ENCODE results near the gene CACNA1S.

Gene CACNA1S

DNA sequence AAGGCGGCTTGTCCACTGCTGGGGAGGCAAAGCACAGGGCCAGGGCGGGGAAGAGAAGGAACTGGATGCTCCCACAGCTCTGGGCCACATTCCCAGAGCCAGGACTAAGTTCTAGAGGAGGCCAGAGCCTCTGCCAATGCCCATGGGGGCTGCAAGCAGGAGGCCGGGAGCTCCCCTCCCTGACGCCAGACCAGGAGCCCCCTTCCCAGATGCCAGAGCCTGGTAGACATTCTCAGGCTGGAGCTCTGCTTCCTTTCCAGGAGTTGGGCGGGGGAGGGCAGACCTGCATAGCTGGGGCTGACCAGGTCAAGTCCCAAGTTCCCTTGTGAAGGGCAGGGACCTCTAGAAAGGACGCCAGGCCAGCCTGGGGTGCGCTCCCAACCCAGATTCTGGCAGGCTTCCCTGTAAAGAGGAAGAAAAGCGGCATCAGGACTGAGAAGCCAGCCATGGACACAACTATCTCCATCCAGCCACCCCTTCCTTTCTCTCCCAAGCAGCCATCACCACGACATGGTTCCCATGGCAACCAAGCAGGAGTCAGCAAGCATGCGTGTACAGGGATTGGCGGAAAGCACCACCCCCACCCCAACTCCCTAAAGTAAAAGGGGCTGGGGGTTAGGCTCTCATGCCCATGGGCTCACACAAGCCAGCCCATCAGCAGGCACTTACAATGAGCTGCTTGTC lies 102.1 kb downstream of the CACNA1S start:
- Mint-ChIP-seq H3K9me3 (no peaks in the 10 kb centered on the region), H3K36me3 (ENCODE audit: insufficient read depth) (peaks cover 14% of the 10 kb centered on the region), H3K27me3 (no peaks in the 10 kb centered on the region), H3K27ac (peak overlapping the region; percentile 60 to 72), H3K4me3 (no peak overlapping the region), H3K4me1 (ENCODE audit: low read depth in 2 of 2) (peaks cover 46 to 52% of the 10 kb centered on the region in 2 donors)
- ATAC-seq (replicated peaks) (no peak), DNase-seq (no peak)

DNA sequence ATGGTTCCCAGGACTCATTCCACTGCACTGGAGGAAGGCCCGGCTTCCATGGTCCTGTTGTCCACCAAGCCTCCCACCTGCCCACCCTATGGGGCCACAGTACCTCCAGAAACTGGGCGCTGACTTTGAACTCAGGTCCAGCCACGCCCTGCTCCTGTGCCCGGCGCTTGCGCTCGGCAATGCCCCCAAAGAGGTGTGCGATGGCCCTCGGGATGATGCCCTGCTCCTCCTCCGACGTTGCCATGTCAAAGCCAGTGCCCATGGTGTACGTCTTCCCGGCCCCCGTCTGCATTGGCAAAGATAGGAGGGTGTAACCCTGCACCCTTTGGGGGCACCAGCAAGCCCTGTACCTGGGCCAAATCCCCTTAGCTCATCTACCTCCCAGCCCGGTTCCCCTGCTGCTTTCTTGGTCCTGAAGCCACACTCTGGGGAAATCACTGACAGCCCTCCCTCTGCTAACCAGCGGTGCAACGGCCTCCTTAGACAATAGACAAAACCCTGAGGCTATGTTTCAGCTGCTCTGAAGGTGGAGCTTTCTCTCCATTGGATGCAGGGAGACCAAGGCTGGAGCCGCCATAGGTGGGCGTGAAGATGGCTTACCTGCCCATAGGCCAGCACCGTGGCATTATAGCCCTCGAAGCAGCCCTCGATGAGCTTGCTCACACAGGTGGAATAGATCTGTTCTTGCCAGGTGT lies 103.4 kb downstream of the CACNA1S start:
- H3K4me1 Mint-ChIP-seq (ENCODE audit: low read depth in 2 of 2) = peaks cover 40 to 43% of the 10 kb centered on the region in 2 donors
- H3K27ac Mint-ChIP-seq = peak overlapping the region; percentile 60 to 72
- no peaks in the 10 kb centered on the region for H3K9me3 Mint-ChIP-seq

DNA sequence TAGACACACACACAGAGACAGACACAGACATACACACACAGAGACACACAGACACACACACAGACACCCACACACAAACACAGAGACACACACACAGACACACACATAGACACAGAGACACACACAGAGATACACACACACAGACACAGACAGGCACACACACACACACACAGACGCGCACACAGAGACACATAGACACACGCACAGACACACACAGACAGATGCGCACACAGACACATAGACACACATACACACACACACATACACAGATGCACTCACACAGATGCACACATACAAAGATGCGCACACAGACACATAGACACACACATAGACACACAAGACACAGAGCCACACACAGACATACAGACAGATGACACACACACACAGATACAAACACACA lies 104.7 kb downstream of the CACNA1S start:
- ATAC-seq (replicated peaks) (no peak), DNase-seq (no peak)
- Mint-ChIP-seq H3K9me3 (no peaks in the 10 kb centered on the region), H3K27ac (no peak overlapping the region), H3K4me3 (no peak overlapping the region), H3K4me1 (ENCODE audit: low read depth in 2 of 2) (peaks cover 27 to 30% of the 10 kb centered on the region in 2 donors), H3K36me3 (ENCODE audit: insufficient read depth) (peaks cover 31% of the 10 kb centered on the region), H3K27me3 (no peaks in the 10 kb centered on the region)

More for the DNA sequence above, 103.4 kb downstream of the CACNA1S start:
- peak overlapping the region in 1 of 2 donors; percentile 3 for H3K4me3 Mint-ChIP-seq
- DNase-seq = no peak
- peaks cover 19% of the 10 kb centered on the region for H3K36me3 Mint-ChIP-seq (ENCODE audit: insufficient read depth)
- H3K27me3 Mint-ChIP-seq = no peaks in the 10 kb centered on the region
- ATAC-seq (replicated peaks) = no peak

DNA sequence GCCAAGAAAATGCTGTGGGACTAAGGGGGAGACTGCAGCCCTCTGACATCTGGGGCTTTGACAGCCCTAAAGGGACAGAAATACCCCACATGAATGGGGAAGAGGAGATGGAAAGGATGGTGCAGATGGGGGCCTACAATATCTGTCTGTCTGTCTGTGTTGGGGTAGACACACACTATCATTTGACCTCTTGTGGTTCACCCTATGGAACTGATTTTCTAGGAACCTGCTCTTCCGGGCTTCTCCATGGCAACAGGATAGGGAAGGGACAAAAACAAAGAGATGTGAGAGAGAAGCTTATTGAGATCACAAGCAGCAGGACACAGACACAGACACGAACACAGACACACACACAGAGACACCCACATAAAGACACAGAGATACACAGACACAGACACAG lies 105.8 kb downstream of the CACNA1S start:
- ATAC-seq (replicated peaks) = no peak
- DNase-seq = no peak
- Mint-ChIP-seq H3K36me3 (ENCODE audit: insufficient read depth) (peaks cover 41% of the 10 kb centered on the region), H3K4me1 (ENCODE audit: low read depth in 2 of 2) (peaks cover 19 to 22% of the 10 kb centered on the region in 2 donors), H3K9me3 (no peaks in the 10 kb centered on the region), H3K4me3 (no peak overlapping the region), H3K27ac (no peak overlapping the region), H3K27me3 (no peaks in the 10 kb centered on the region)

DNA sequence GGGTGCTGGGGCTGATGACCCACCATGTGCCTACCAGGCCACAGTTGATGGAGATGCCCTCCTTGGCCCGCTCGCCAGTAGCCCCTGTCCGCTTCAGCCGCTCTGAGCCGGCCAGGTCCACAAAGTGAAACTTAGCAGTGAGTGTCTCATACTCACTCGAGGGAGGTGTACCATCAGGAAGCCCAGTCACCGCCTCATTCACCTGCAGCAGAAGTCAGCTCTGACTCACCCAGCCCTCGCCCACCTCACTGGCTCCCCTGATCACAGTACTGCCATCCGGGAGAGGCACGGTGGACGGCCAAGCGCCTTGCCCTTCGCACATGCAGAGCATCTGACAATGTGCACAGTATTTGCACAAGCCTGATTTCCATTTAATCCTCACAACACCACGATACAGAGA lies 107.5 kb downstream of the CACNA1S start:
- H3K9me3 Mint-ChIP-seq = no peaks in the 10 kb centered on the region
- H3K4me3 Mint-ChIP-seq = no peak overlapping the region
- no peaks in the 10 kb centered on the region for H3K27me3 Mint-ChIP-seq
- H3K27ac Mint-ChIP-seq = peak overlapping the region; percentile 36 to 44
- no peak for DNase-seq
- H3K36me3 Mint-ChIP-seq (ENCODE audit: insufficient read depth) = peaks cover 57% of the 10 kb centered on the region
- ATAC-seq (replicated peaks) = no peak
- H3K4me1 Mint-ChIP-seq (ENCODE audit: low read depth in 2 of 2) = peaks cover 13 to 14% of the 10 kb centered on the region in 2 donors

DNA sequence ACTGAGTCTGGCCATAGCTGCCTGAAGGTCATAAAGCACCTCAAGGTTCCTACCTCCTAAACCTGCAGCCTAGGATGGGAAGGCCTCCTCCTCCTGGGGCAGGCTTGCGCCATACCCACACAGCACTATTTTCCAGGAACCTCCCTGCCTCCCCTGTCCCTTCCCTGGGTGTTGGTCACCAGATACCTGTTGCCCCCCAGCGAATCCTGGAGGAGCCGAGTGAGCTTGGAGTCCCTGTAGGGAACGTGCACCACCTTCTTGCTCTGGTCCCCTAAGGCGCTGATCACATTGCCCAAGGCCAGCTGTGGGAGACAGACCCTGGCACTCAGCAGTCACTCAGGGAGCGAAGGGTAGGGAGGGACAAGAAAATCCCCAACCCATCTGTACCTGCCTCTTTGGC lies 108.1 kb downstream of the CACNA1S start:
- no peaks in the 10 kb centered on the region for H3K27me3 Mint-ChIP-seq
- ATAC-seq (replicated peaks) (no peak), DNase-seq (no peak)
- H3K9me3 Mint-ChIP-seq = no peaks in the 10 kb centered on the region
- peak overlapping the region in 1 of 2 donors; percentile 44 for H3K27ac Mint-ChIP-seq
- H3K4me1 Mint-ChIP-seq (ENCODE audit: low read depth in 2 of 2) = peaks cover 9 to 10% of the 10 kb centered on the region in 2 donors
- H3K36me3 Mint-ChIP-seq (ENCODE audit: insufficient read depth) = peaks cover 59% of the 10 kb centered on the region
- H3K4me3 Mint-ChIP-seq = no peak overlapping the region

DNA sequence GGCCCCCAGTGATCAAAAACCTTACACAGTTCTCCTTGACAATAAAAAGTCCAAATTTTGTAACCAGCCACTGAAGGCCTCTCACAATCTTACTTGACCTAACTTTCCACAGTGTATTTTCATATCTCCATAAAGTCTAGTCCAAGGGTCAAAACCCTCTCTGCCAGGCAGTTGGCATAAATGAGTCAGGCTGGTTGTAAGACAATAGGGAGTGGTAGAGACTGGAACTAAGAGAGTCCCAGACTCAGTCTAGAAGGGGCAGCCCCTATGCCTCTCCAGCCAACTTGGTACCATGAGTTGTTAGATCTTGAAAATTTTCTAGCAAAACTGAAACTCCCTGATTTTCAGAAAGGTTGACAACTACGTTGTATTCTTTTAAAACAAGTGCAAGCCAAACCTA lies 109.7 kb downstream of the CACNA1S start:
- peaks cover 3% of the 10 kb centered on the region in 2 donors for H3K4me1 Mint-ChIP-seq (ENCODE audit: low read depth in 2 of 2)
- DNase-seq (no peak), ATAC-seq (replicated peaks) (no peak)
- no peaks in the 10 kb centered on the region for H3K9me3 Mint-ChIP-seq
- H3K36me3 Mint-ChIP-seq (ENCODE audit: insufficient read depth) = peaks cover 65% of the 10 kb centered on the region
- H3K4me3 Mint-ChIP-seq = no peak overlapping the region
- no peaks in the 10 kb centered on the region for H3K27me3 Mint-ChIP-seq
- H3K27ac Mint-ChIP-seq = peak overlapping the region; percentile 14 to 53

DNA sequence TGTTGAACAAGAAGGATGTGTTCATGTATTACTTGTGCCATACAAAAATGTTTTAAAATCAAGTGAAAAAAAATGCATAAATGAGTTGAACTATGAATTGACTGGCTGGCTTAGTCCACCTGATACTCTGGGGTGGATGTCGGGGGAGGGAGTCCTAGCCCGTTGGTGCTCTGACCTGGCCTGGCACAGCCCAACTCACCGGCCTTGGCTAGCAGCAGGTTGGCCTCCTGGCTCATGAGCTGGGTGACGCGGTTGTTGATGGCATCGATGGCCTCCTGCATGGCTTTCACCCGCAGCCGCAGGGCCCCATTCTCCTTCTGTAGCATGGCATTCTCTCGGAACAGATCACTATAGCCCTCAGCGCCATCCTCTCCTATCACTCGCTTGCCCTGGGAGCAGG lies 110.3 kb downstream of the CACNA1S start:
- ATAC-seq (replicated peaks) (no peak), DNase-seq (no peak)
- H3K27me3 Mint-ChIP-seq = no peaks in the 10 kb centered on the region
- no peaks in the 10 kb centered on the region for H3K9me3 Mint-ChIP-seq
- H3K27ac Mint-ChIP-seq = peak overlapping the region; percentile 14 to 53
- peaks cover 68% of the 10 kb centered on the region for H3K36me3 Mint-ChIP-seq (ENCODE audit: insufficient read depth)
- H3K4me1 Mint-ChIP-seq (ENCODE audit: low read depth in 2 of 2) = peaks cover 3% of the 10 kb centered on the region in 2 donors
- H3K4me3 Mint-ChIP-seq = no peak overlapping the region

DNA sequence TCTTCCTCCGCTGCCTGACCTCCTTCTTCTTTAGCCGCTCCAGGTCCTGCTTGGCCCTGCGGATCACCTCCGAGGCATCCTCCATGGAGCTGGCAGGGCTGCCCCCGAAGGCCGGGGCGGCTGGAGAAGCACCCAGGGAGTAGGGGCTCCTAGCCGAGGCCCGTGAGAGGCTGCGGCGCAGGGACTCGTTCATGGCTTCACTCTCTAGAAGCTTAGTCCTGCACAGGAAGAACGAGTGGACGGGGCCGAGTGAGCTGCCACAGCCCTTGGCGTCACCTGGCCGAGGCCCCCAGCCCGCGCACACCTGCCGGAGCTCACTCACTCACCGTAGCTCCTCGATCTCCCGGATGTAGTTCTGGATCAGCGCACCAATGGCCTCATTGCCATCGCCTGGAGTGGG lies 111.8 kb downstream of the CACNA1S start:
- Mint-ChIP-seq H3K4me3 (no peak overlapping the region), H3K9me3 (no peaks in the 10 kb centered on the region), H3K27me3 (no peaks in the 10 kb centered on the region), H3K36me3 (ENCODE audit: insufficient read depth) (peaks cover 70% of the 10 kb centered on the region), H3K4me1 (ENCODE audit: low read depth in 2 of 2) (peaks cover 3% of the 10 kb centered on the region in 2 donors), H3K27ac (no peak overlapping the region)
- no peak for DNase-seq
- no peak for ATAC-seq (replicated peaks)

DNA sequence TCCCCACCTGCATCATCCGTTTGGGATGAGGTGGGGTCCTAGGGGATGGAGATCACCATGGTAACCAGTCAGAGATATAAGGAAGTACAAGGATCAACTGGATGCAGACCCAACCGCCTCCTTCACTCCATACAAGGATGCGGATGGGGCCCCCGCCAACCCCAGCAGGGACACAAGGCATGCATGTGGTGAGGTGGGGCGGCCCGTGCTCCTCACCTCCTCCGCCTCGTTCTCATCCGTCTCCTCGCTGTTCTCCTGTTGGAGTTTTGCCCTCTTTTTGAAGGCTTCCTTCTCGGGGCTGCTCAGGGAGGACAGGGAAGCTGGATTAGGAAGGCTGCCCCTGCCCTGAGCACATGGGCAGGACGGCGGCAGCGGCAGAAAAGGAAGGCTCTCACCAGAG lies 112.6 kb downstream of the CACNA1S start:
- H3K36me3 Mint-ChIP-seq (ENCODE audit: insufficient read depth) = peaks cover 64% of the 10 kb centered on the region
- H3K27ac Mint-ChIP-seq = peak overlapping the region; percentile 2 to 6
- H3K27me3 Mint-ChIP-seq = no peaks in the 10 kb centered on the region
- no peaks in the 10 kb centered on the region for H3K9me3 Mint-ChIP-seq
- ATAC-seq (replicated peaks) = no peak
- H3K4me3 Mint-ChIP-seq = no peak overlapping the region
- DNase-seq = no peak
- peaks cover 3% of the 10 kb centered on the region in 2 donors for H3K4me1 Mint-ChIP-seq (ENCODE audit: low read depth in 2 of 2)

DNA sequence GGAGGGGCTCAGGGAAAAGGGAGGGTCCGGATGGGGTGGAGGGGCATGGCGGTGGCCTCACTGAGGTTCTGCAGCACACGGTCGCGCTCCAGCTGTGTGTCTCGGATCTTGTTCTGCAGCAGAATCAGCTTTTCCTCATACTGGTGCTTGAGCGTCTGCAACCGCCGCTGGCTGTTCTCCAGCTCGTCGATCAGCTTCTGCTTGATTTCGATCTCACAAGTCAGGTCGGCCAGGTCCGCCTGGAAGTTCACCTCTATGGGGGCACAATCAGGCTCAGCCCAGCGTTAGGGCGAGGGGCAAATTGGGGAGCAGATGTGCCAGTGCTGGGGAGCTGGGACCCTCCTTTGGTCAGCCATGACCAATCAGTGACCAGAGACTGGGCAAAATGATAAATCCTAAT lies 113.9 kb downstream of the CACNA1S start:
- DNase-seq = no peak
- no peak overlapping the region for H3K4me3 Mint-ChIP-seq
- peaks cover 61% of the 10 kb centered on the region for H3K36me3 Mint-ChIP-seq (ENCODE audit: insufficient read depth)
- no peak overlapping the region for H3K27ac Mint-ChIP-seq
- H3K27me3 Mint-ChIP-seq = no peaks in the 10 kb centered on the region
- ATAC-seq (replicated peaks) = no peak
- no peaks in the 10 kb centered on the region for H3K9me3 Mint-ChIP-seq
- H3K4me1 Mint-ChIP-seq (ENCODE audit: low read depth in 2 of 2) = peaks cover 3% of the 10 kb centered on the region in 2 donors

DNA sequence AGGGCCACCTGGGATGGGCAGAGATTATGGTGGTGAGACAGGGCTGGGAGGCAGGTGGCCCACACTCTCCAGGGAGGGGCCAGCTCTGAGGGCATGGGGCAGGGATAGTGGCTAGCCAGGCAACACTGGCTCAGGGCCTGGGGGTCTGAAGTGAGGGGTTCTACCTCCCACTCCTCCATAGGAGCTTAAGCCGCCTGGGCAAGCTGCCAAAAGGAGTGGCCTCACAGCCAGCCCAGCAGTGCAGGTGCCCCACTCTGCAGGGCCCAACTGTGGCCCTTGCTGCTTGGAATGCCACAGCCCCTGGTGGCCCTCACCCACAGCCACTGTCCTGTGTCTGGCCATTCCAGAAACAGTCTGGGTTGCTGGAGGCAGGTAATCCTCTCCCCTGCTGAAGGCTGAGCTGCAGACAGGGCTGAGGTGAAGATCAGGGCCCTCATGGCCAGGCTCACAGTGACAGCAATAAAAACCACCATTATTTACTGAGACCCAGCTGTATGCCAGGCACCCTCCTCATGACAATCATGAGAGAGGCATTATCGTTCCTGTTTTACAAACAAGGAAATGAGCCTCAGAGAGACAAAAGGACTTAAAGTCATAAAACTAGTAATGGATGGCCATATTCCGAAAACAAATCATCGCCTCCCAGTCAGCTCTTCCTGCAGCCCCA lies 119.7 kb downstream of the CACNA1S start:
- Mint-ChIP-seq H3K27ac (peak overlapping the region; percentile 28 to 44), H3K36me3 (ENCODE audit: insufficient read depth) (peaks cover 59% of the 10 kb centered on the region)

DNA sequence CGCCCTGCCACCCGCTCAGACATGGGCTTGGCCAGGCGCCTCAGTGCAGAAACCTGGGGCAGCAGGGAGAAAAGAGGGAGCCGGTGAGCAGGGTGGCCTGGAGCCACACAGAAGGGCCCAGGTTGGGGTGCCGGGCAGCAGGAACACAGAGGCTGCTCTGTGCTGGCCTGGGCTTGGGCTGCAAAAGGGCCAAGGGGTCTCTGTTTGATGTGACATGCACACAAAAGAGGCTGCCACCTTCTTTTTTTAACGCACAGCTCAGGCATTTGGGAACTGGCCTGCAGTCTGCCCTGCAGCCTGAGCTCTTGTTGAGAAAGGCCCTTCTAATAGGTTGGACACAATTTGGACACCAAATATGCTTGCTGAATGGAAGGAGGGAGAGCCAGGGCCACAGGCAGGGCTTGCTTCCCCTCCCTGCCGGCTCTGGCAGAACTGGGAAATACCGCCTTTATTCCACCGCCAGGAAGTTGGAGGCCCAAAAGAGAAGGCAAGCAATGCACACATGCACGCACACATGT lies 121.1 kb downstream of the CACNA1S start:
- Mint-ChIP-seq H3K27me3 (no peaks in the 10 kb centered on the region), H3K4me3 (no peak overlapping the region), H3K9me3 (no peaks in the 10 kb centered on the region), H3K4me1 (ENCODE audit: low read depth in 2 of 2) (no peaks in the 10 kb centered on the region), H3K36me3 (ENCODE audit: insufficient read depth) (peaks cover 67% of the 10 kb centered on the region), H3K27ac (no peak overlapping the region)
- ATAC-seq (replicated peaks) = no peak
- DNase-seq = no peak

More for the DNA sequence above, 119.7 kb downstream of the CACNA1S start:
- Mint-ChIP-seq H3K4me3 (no peak overlapping the region), H3K27me3 (no peaks in the 10 kb centered on the region), H3K4me1 (ENCODE audit: low read depth in 2 of 2) (no peaks in the 10 kb centered on the region), H3K9me3 (no peaks in the 10 kb centered on the region)
- DNase-seq = no peak
- no peak for ATAC-seq (replicated peaks)
